ENCODE measurements around the gene ACSS1.

The ACSS1 gene

GRCh38 chr20:25058847-25059810, 1.2 kb upstream of the ACSS1 start:
- no peak overlapping the region for H3K9ac ChIP-seq (ENCODE audit: insufficient read length)
- H3K9me3 ChIP-seq (ENCODE audit: low read depth, low read length): no peaks in the 10 kb centered on the region
- TF ChIP-seq EZH2 (IDR thresholded peaks at IDR 0.05): no peak
- no peak for TF ChIP-seq POLR2AphosphoS5 (IDR thresholded peaks at IDR 0.05; ENCODE audit: borderline replicate concordance, low read depth, low read length)
- TF ChIP-seq FOXP2 (optimal IDR thresholded peaks at IDR 0.05; ENCODE audit: control extremely low read depth, extremely low read length, insufficient read depth): no peak
- H3K36me3 ChIP-seq (ENCODE audit: insufficient read depth, low read length): no peaks in the 10 kb centered on the region
- peak overlapping the region; percentile 72 for H3K4me3 ChIP-seq
- no peak for DNase-seq (ENCODE audit: low read depth, low spot score)
- no peak overlapping the region for H3K27ac ChIP-seq

- no peak for DNase-seq (ENCODE audit: low read depth, low spot score)
- no peak overlapping the region for H3K27ac ChIP-seq
- H3K9ac ChIP-seq (ENCODE audit: insufficient read length): no peak overlapping the region
- peak overlapping the region; percentile 72 for H3K4me3 ChIP-seq
- H3K9me3 ChIP-seq (ENCODE audit: low read depth, low read length): no peaks in the 10 kb centered on the region
- TF ChIP-seq EZH2 (IDR thresholded peaks at IDR 0.05): peak; percentile 27
- TF ChIP-seq FOXP2 (optimal IDR thresholded peaks at IDR 0.05; ENCODE audit: control extremely low read depth, extremely low read length, insufficient read depth): no peak
- TF ChIP-seq POLR2AphosphoS5 (IDR thresholded peaks at IDR 0.05; ENCODE audit: borderline replicate concordance, low read depth, low read length): no peak
- no peaks in the 10 kb centered on the region for H3K36me3 ChIP-seq (ENCODE audit: insufficient read depth, low read length)
These were observed 497 bp downstream of the ACSS1 start for GRCh38 chr20:25057234-25058050.

- Histone ChIP-seq H3K9me3 (ENCODE audit: low read depth, low read length) (no peaks in the 10 kb centered on the region), H3K36me3 (ENCODE audit: insufficient read depth, low read length) (no peaks in the 10 kb centered on the region), H3K4me3 (peak overlapping the region; percentile 72), H3K9ac (ENCODE audit: insufficient read length) (no peak overlapping the region), H3K27ac (no peak overlapping the region)
- no peak for TF ChIP-seq POLR2AphosphoS5 (IDR thresholded peaks at IDR 0.05; ENCODE audit: borderline replicate concordance, low read depth, low read length)
- no peak for TF ChIP-seq EZH2 (IDR thresholded peaks at IDR 0.05)
- no peak for TF ChIP-seq FOXP2 (optimal IDR thresholded peaks at IDR 0.05; ENCODE audit: control extremely low read depth, extremely low read length, insufficient read depth)
- DNase-seq (ENCODE audit: low read depth, low spot score): no peak
These were observed 1.2 kb downstream of the ACSS1 start for GRCh38 chr20:25056690-25057233.

- DNase-seq (ENCODE audit: low read depth, low spot score): no peak
These were observed 2.0 kb downstream of the ACSS1 start for GRCh38 chr20:25055711-25056495.

GRCh38 chr20:25054995-25055629, 2.8 kb downstream of the ACSS1 start:
- Histone ChIP-seq H3K4me3 (no peak overlapping the region), H3K9me3 (ENCODE audit: low read depth, low read length) (no peaks in the 10 kb centered on the region), H3K9ac (ENCODE audit: insufficient read length) (no peak overlapping the region), H3K27ac (no peak overlapping the region), H3K36me3 (ENCODE audit: insufficient read depth, low read length) (no peaks in the 10 kb centered on the region)
- TF ChIP-seq POLR2AphosphoS5 (IDR thresholded peaks at IDR 0.05; ENCODE audit: borderline replicate concordance, low read depth, low read length): no peak
- no peak for TF ChIP-seq FOXP2 (optimal IDR thresholded peaks at IDR 0.05; ENCODE audit: control extremely low read depth, extremely low read length, insufficient read depth)
- TF ChIP-seq EZH2 (IDR thresholded peaks at IDR 0.05): no peak
- DNase-seq (ENCODE audit: low read depth, low spot score): no peak

More at GRCh38 chr20:25055711-25056495, 2.0 kb downstream of the ACSS1 start:
- no peak overlapping the region for H3K4me3 ChIP-seq
- TF ChIP-seq POLR2AphosphoS5 (IDR thresholded peaks at IDR 0.05; ENCODE audit: borderline replicate concordance, low read depth, low read length) (no peak), EZH2 (IDR thresholded peaks at IDR 0.05) (no peak), FOXP2 (optimal IDR thresholded peaks at IDR 0.05; ENCODE audit: control extremely low read depth, extremely low read length, insufficient read depth) (no peak)
- H3K27ac ChIP-seq: no peak overlapping the region
- H3K36me3 ChIP-seq (ENCODE audit: insufficient read depth, low read length): no peaks in the 10 kb centered on the region
- H3K9ac ChIP-seq (ENCODE audit: insufficient read length): no peak overlapping the region
- no peaks in the 10 kb centered on the region for H3K9me3 ChIP-seq (ENCODE audit: low read depth, low read length)

GRCh38 chr20:25054096-25054820, 3.7 kb downstream of the ACSS1 start:
- no peak overlapping the region for H3K27ac ChIP-seq
- DNase-seq (ENCODE audit: low read depth, low spot score): no peak
- TF ChIP-seq FOXP2 (optimal IDR thresholded peaks at IDR 0.05; ENCODE audit: control extremely low read depth, extremely low read length, insufficient read depth): no peak
- TF ChIP-seq POLR2AphosphoS5 (IDR thresholded peaks at IDR 0.05; ENCODE audit: borderline replicate concordance, low read depth, low read length): no peak
- no peak for TF ChIP-seq EZH2 (IDR thresholded peaks at IDR 0.05)

More at GRCh38 chr20:25054096-25054820, 3.7 kb downstream of the ACSS1 start:
- no peak overlapping the region for H3K9ac ChIP-seq (ENCODE audit: insufficient read length)
- H3K4me3 ChIP-seq: no peak overlapping the region
- H3K36me3 ChIP-seq (ENCODE audit: insufficient read depth, low read length): no peaks in the 10 kb centered on the region
- H3K9me3 ChIP-seq (ENCODE audit: low read depth, low read length): no peaks in the 10 kb centered on the region

All from SK-N-MC (cell line).